ENCODE measurements around the gene DAAM2.

Gene DAAM2

GRCh38 chr6:39884696-39885095 lies 92.5 kb downstream of the DAAM2 start:
- DNase-seq (ENCODE audit: low spot score) = no peak
- no peaks in the 10 kb centered on the region for H3K36me3 Mint-ChIP-seq (ENCODE audit: low read depth)
- H3K27me3 Mint-ChIP-seq (ENCODE audit: low read depth) = no peaks in the 10 kb centered on the region
- no peak overlapping the region for H3K4me3 Mint-ChIP-seq
- H3K9me3 Mint-ChIP-seq = no peaks in the 10 kb centered on the region
- H3K27ac Mint-ChIP-seq = no peak overlapping the region
- no peaks in the 10 kb centered on the region for H3K4me1 Mint-ChIP-seq (ENCODE audit: low read depth)

- no peaks in the 10 kb centered on the region for H3K4me1 Mint-ChIP-seq (ENCODE audit: low read depth)
- H3K9me3 Mint-ChIP-seq = no peaks in the 10 kb centered on the region
- no peaks in the 10 kb centered on the region for H3K27me3 Mint-ChIP-seq (ENCODE audit: low read depth)
- no peak for DNase-seq (ENCODE audit: low spot score)
- no peak overlapping the region for H3K4me3 Mint-ChIP-seq
- no peak overlapping the region for H3K27ac Mint-ChIP-seq
- H3K36me3 Mint-ChIP-seq (ENCODE audit: low read depth) = no peaks in the 10 kb centered on the region
Measured at GRCh38 chr6:39885691-39886090, 93.5 kb downstream of the DAAM2 start.

- H3K9me3 Mint-ChIP-seq = no peaks in the 10 kb centered on the region
- no peak for DNase-seq (ENCODE audit: low spot score)
- H3K27ac Mint-ChIP-seq = no peak overlapping the region
- H3K4me1 Mint-ChIP-seq (ENCODE audit: low read depth) = no peaks in the 10 kb centered on the region
- no peak overlapping the region for H3K4me3 Mint-ChIP-seq
- H3K27me3 Mint-ChIP-seq (ENCODE audit: low read depth) = no peaks in the 10 kb centered on the region
- H3K36me3 Mint-ChIP-seq (ENCODE audit: low read depth) = no peaks in the 10 kb centered on the region
Measured at GRCh38 chr6:39886871-39887270, 94.7 kb downstream of the DAAM2 start.

DNA sequence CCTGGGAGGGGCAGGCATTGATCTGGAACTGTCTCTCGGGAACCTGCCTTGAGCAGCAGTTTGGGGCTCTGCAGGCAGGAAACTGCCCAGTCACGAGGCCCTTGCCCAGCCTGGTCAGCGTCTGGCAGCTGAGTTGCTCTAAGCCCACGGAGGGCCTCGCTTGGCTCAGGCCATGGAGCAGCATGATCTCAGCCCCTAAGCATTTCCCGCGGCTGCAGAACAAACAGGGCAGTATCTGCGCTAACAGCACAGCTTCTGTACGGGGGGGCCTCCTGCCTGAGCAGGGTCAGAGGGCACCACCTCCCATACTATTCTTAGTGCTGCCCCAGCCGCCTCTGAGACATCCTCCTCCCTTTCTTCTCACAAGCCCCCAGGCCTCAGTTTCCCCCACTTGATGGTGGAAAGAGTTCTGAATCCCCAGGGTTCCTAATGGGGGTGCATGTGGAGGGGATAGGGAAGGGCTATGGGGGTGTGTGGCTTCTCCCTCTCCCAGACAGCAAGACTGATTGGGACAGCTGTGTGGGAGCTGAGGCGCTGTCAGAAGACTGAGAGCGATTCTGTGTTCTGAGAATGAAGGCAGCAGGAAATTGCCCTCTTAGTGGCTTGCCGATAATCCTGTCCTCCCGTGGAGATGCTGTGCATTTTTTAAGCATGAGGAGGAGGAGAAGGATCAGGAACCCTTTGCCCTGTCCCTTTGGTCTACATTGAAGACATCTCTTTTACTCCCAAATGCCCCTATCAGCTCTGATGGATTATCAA lies 95.7 kb downstream of the DAAM2 start:
- H3K9me3 Mint-ChIP-seq = no peaks in the 10 kb centered on the region
- no peak for DNase-seq (ENCODE audit: low spot score)
- H3K27me3 Mint-ChIP-seq (ENCODE audit: low read depth) = no peaks in the 10 kb centered on the region
- no peak overlapping the region for H3K27ac Mint-ChIP-seq
- H3K4me3 Mint-ChIP-seq = no peak overlapping the region
- H3K36me3 Mint-ChIP-seq (ENCODE audit: low read depth) = no peaks in the 10 kb centered on the region
- H3K4me1 Mint-ChIP-seq (ENCODE audit: low read depth) = no peaks in the 10 kb centered on the region

DNA sequence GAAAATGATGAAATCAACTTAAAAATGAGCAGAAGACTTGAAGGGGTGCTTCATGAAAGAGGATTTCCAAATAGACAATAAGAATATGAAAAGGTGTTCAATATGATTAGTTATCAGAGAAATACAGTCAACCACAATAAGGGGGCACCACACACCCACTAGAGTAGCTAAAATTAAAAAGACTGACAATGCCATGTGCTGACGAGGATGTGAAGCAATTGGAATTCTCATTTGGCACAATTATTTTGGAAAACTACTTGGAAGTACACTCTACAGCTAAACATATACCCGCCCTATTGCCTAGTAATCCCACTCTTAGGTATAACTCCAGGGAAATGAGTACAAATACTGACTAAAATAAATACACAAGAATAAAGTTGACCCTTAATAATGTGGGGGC lies 97.1 kb downstream of the DAAM2 start:
- Mint-ChIP-seq H3K27me3 (ENCODE audit: low read depth) (no peaks in the 10 kb centered on the region), H3K4me1 (ENCODE audit: low read depth) (no peaks in the 10 kb centered on the region), H3K27ac (no peak overlapping the region), H3K9me3 (no peaks in the 10 kb centered on the region), H3K4me3 (no peak overlapping the region), H3K36me3 (ENCODE audit: low read depth) (no peaks in the 10 kb centered on the region)
- DNase-seq (ENCODE audit: low spot score) = no peak

GRCh38 chr6:39891353-39891752 lies 99.2 kb downstream of the DAAM2 start:
- Mint-ChIP-seq H3K4me3 (no peak overlapping the region), H3K27me3 (ENCODE audit: low read depth) (no peaks in the 10 kb centered on the region), H3K4me1 (ENCODE audit: low read depth) (no peaks in the 10 kb centered on the region), H3K36me3 (ENCODE audit: low read depth) (no peaks in the 10 kb centered on the region), H3K9me3 (no peaks in the 10 kb centered on the region), H3K27ac (no peak overlapping the region)
- DNase-seq (ENCODE audit: low spot score) = no peak

DNA sequence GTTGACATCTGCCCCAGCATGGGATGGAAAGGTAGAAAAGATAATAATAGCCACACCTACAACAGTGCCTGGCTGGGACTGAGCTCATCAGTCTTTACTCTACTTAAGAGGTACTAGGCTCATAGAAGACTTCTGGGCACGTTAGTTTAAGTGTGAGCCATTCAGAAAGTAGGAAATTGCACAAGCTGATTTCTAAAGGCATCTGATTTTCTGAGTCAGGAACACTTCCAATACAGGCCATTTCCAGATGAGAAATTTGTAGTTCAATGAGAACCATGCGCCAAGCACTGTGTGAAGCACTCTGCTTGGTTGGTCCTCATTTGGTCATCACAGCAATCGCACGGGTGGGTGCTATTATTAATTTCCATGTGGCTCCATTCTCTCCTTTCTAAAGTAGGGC lies 99.8 kb downstream of the DAAM2 start:
- Mint-ChIP-seq H3K27ac (no peak overlapping the region), H3K27me3 (ENCODE audit: low read depth) (no peaks in the 10 kb centered on the region), H3K9me3 (no peaks in the 10 kb centered on the region), H3K4me3 (no peak overlapping the region), H3K36me3 (ENCODE audit: low read depth) (no peaks in the 10 kb centered on the region), H3K4me1 (ENCODE audit: low read depth) (no peaks in the 10 kb centered on the region)
- no peak for DNase-seq (ENCODE audit: low spot score)

DNA sequence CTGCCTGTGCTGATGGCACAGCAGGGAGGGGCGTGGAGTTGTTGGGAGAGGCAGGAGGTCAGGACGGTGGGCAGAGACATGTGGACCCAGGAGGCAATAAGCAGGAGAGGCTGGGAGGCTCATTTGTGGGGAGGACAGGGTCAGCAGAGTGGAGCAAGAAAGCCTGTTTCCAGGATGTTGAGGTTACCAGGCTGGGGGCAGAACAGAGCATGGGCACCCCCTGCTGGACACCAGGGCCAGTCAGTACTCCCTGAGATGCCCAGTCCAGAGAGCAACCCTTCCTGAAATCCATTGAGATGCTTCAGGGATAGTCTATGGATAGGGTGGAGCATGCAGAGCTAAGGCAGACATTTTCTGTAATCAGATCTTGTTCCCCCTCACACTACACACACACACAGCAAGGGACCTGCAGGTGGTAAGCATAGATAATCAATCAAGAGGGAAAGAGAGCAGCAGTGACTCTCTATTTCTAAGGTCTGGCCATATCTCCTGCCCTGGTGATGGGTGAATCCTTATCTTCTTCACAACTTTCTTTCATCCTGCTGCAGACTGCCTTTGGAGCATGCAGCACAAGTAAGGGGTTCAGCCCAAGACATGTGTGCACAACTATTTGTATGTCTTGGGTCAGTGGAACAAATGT lies 100.4 kb downstream of the DAAM2 start:
- Mint-ChIP-seq H3K4me1 (ENCODE audit: low read depth) (no peaks in the 10 kb centered on the region), H3K27me3 (ENCODE audit: low read depth) (no peaks in the 10 kb centered on the region), H3K27ac (no peak overlapping the region), H3K9me3 (no peaks in the 10 kb centered on the region), H3K4me3 (no peak overlapping the region), H3K36me3 (ENCODE audit: low read depth) (no peaks in the 10 kb centered on the region)
- no peak for DNase-seq (ENCODE audit: low spot score)

- H3K4me1 Mint-ChIP-seq (ENCODE audit: low read depth) = no peaks in the 10 kb centered on the region
- H3K4me3 Mint-ChIP-seq = no peak overlapping the region
- no peak overlapping the region for H3K27ac Mint-ChIP-seq
- no peak for DNase-seq (ENCODE audit: low spot score)
- H3K36me3 Mint-ChIP-seq (ENCODE audit: low read depth) = no peaks in the 10 kb centered on the region
- no peaks in the 10 kb centered on the region for H3K27me3 Mint-ChIP-seq (ENCODE audit: low read depth)
- no peaks in the 10 kb centered on the region for H3K9me3 Mint-ChIP-seq
Measured at GRCh38 chr6:39893286-39893685, 101.1 kb downstream of the DAAM2 start.

DNA sequence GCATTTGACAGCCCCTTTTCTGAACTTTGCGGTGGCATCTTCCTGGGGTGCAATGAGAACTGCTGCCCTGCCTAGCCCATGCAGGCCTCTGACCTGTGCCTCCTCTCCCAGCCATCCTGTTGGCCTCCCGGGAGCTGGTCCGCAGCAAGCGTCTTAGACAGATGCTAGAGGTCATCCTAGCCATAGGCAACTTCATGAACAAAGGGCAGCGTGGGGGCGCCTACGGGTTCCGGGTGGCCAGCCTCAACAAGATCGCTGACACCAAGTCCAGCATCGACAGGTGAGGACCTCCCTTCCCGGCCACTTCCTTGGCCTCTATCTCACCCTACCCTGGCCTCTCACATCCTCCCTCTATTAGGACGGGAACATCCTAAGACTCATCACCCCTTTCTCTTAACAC lies 104.5 kb downstream of the DAAM2 start:
- DNase-seq (ENCODE audit: low spot score) = no peak
- H3K36me3 Mint-ChIP-seq (ENCODE audit: low read depth) = no peaks in the 10 kb centered on the region
- no peaks in the 10 kb centered on the region for H3K4me1 Mint-ChIP-seq (ENCODE audit: low read depth)
- H3K27ac Mint-ChIP-seq = no peak overlapping the region
- no peaks in the 10 kb centered on the region for H3K9me3 Mint-ChIP-seq
- no peak overlapping the region for H3K4me3 Mint-ChIP-seq
- H3K27me3 Mint-ChIP-seq (ENCODE audit: low read depth) = no peaks in the 10 kb centered on the region

DNA sequence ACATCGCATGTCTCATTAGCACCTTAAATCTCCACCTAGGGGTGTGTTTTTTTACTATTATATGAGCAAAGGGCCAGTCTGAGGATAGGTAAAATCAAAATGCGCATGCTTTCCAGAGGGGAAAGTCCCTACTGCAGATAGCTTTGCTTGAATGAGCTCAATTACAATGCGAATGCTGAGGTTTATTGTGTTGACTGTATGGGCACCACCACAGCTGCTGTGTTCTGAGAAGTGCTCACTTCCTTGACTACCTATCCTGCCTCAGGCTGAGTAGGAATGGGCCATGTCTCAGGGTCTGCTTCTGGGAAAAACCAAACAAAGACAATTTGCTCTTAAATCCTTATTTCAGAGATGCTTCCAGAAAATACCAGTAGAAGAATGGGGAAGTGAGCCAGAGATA lies 105.5 kb downstream of the DAAM2 start:
- Mint-ChIP-seq H3K27me3 (ENCODE audit: low read depth) (no peaks in the 10 kb centered on the region), H3K4me1 (ENCODE audit: low read depth) (no peaks in the 10 kb centered on the region), H3K9me3 (no peaks in the 10 kb centered on the region), H3K36me3 (ENCODE audit: low read depth) (no peaks in the 10 kb centered on the region), H3K27ac (no peak overlapping the region), H3K4me3 (no peak overlapping the region)
- DNase-seq (ENCODE audit: low spot score) = no peak

DNA sequence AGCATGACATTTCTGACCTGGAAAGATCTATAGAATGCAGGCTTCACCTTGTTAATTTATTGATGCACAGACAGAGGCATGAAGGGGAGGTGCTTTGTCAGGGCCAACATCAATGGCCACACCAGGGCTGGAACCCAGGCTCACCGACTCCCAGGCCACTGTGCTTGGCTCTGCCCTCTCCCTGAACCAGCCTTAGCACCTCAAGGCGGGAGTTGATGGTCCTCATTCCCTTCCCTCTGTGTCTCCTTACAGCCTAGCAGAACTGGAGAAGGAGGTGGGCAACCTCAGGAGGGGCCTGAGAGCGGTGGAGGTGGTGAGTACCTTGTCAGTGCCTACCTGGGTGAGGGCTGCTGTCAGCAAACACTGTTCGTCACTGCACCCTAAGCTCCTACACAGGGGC lies 106.4 kb downstream of the DAAM2 start:
- H3K9me3 Mint-ChIP-seq = no peaks in the 10 kb centered on the region
- no peaks in the 10 kb centered on the region for H3K27me3 Mint-ChIP-seq (ENCODE audit: low read depth)
- H3K4me3 Mint-ChIP-seq = no peak overlapping the region
- H3K27ac Mint-ChIP-seq = no peak overlapping the region
- DNase-seq (ENCODE audit: low spot score) = no peak
- H3K4me1 Mint-ChIP-seq (ENCODE audit: low read depth) = no peaks in the 10 kb centered on the region
- no peaks in the 10 kb centered on the region for H3K36me3 Mint-ChIP-seq (ENCODE audit: low read depth)

DNA sequence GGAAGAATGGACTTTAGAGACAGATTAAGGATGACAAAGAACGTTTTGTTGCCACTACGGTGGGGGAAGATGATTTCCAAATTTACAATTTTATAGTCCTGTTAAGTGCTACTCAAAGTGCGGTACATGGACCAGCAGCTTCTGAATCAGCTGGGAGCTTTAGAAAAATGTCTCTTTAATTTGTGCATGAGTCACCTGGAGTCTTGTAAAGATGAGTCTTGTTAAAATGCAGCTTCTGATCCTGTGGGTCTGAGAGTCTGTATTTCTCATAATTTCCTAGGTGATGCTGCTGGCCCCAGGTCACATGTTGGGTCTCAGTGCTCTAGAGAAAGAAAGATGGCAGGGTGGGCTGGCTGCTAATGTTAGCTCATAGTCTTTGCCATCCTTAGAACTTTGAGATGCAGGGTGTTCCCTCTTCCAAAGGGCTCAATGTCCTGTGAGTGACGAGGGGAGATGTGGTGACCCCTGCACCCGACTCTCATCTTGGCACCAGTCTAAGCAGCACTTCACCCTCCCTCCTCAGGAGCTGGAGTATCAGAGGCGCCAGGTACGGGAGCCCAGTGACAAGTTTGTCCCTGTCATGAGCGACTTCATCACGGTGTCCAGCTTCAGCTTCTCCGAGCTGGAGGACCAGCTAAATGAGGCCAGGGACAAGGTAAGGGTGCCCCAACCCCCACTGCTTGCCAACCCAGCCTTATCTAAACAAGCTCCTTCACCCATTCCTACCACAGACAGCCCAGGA lies 107.5 kb downstream of the DAAM2 start:
- Mint-ChIP-seq H3K4me1 (ENCODE audit: low read depth) (no peaks in the 10 kb centered on the region), H3K9me3 (no peaks in the 10 kb centered on the region), H3K27ac (no peak overlapping the region), H3K4me3 (no peak overlapping the region), H3K36me3 (ENCODE audit: low read depth) (no peaks in the 10 kb centered on the region), H3K27me3 (ENCODE audit: low read depth) (no peaks in the 10 kb centered on the region)
- DNase-seq (ENCODE audit: low spot score) = no peak

- Mint-ChIP-seq H3K27ac (no peak overlapping the region), H3K27me3 (ENCODE audit: low read depth) (no peaks in the 10 kb centered on the region), H3K4me1 (ENCODE audit: low read depth) (no peaks in the 10 kb centered on the region), H3K4me3 (no peak overlapping the region), H3K9me3 (no peaks in the 10 kb centered on the region), H3K36me3 (ENCODE audit: low read depth) (no peaks in the 10 kb centered on the region)
- no peak for DNase-seq (ENCODE audit: low spot score)
Measured at GRCh38 chr6:39901116-39901655, 109.0 kb downstream of the DAAM2 start.
